NCI-H748 (cell line): ENCODE measurements around the gene ANKRD60.

ENCODE experiments used
- DNase-seq: peaks from one replicate; lab custom pipeline; 2025; ENCODE audit not compliant: unreplicated experiment; lab: John Stamatoyannopoulos, UW

The ANKRD60 gene

GRCh38 chr20:58224974-58225373 lies 3.5 kb downstream of the ANKRD60 start:
- DNase-seq, result peak; percentile 12

- DNase-seq, result no peak
Observed at GRCh38 chr20:58224097-58224496, 4.4 kb downstream of the ANKRD60 start.

- DNase-seq, result no peak
Observed at GRCh38 chr20:58223358-58223941, 5.0 kb downstream of the ANKRD60 start.

- DNase-seq, result no peak
Observed at GRCh38 chr20:58222446-58222845, 6.0 kb downstream of the ANKRD60 start.

GRCh38 chr20:58219342-58219700 lies 9.1 kb downstream of the ANKRD60 start:
- no peak for DNase-seq

GRCh38 chr20:58218665-58219341 lies 9.7 kb downstream of the ANKRD60 start:
- no peak for DNase-seq

- no peak for DNase-seq
Observed at GRCh38 chr20:58216334-58216733, 12.1 kb downstream of the ANKRD60 start.

- DNase-seq, result no peak
Observed at GRCh38 chr20:58215116-58215515, 13.3 kb downstream of the ANKRD60 start.

- DNase-seq, result no peak
Observed at GRCh38 chr20:58214310-58214709, 14.1 kb downstream of the ANKRD60 start.

- DNase-seq, result no peak
Observed at GRCh38 chr20:58213716-58214115, 14.7 kb downstream of the ANKRD60 start.

- DNase-seq, result peak; percentile 53
Observed at GRCh38 chr20:58213121-58213520, 15.3 kb downstream of the ANKRD60 start.

GRCh38 chr20:58212636-58213035 lies 15.8 kb downstream of the ANKRD60 start:
- peak; percentile 60 for DNase-seq

GRCh38 chr20:58210398-58210747 lies 18.1 kb downstream of the ANKRD60 start:
- DNase-seq, result no peak

GRCh38 chr20:58209652-58210397 lies 18.6 kb downstream of the ANKRD60 start:
- DNase-seq, result peak; percentile 58

GRCh38 chr20:58208944-58209343 lies 19.5 kb downstream of the ANKRD60 start:
- DNase-seq, result peak; percentile 17

GRCh38 chr20:58205850-58206249 lies 22.6 kb downstream of the ANKRD60 start:
- no peak for DNase-seq

GRCh38 chr20:58202044-58202443 lies 26.4 kb downstream of the ANKRD60 start:
- no peak for DNase-seq

GRCh38 chr20:58201616-58202015 lies 26.8 kb downstream of the ANKRD60 start:
- no peak for DNase-seq

GRCh38 chr20:58199469-58199868 lies 29.0 kb downstream of the ANKRD60 start:
- no peak for DNase-seq

- DNase-seq, result no peak
Observed at GRCh38 chr20:58198901-58199355, 29.5 kb downstream of the ANKRD60 start.

- DNase-seq, result no peak
Observed at GRCh38 chr20:58198384-58198783, 30.1 kb downstream of the ANKRD60 start.

- no peak for DNase-seq
Observed at GRCh38 chr20:58197185-58197469, 31.3 kb downstream of the ANKRD60 start.
